Naive thymus-derived CD4-positive, alpha-beta T cell (primary cell): ENCODE data around the gene MFN2. TPM values are rescaled to one million over a fixed set of nuclear protein-coding genes. Genes with fewer than 3 reads are reported as not detected.
"Not testable (repeated sequence)": the region's sequence is repeated elsewhere in the genome, so short reads cannot be mapped to it uniquely, and the experiment has no call there.

Experiments
- ATAC-seq: fragments of 150-1000 bp; cut with Tn5 transposase; 2 replicates; pipeline ENCODE4 v1.10.0; 2021; ENCODE audit warnings: mild to moderate bottlenecking, moderate library complexity
- CTCF ChIA-PET: fragments of 350-600 bp; sonication (Branson Sonifier 250); formaldehyde crosslinking; loops from one replicate; lab custom pipeline; 2021; ENCODE audit warnings: antibody characterized with exemption; lab: Charles Lee
- POLR2A ChIA-PET: fragments of 350-600 bp; sonication (Branson Sonifier 250); formaldehyde crosslinking; loops from one replicate; lab custom pipeline; 2021; ENCODE audit warnings: antibody characterized with exemption, inconsistent platforms; lab: Charles Lee
- DNase-seq, 9 donors: peaks; one replicate each; pipeline versions ENCODE4 v3.0.0 to v3.0.0-alpha.2; 2020 to 2022; ENCODE audit warnings: mixed read lengths in 1 of 9
- H3K27ac ChIP-seq: one replicate; pipeline ENCODE4 v1.7.0; 2013; ENCODE audit warnings: mild to moderate bottlenecking, low read depth, low read length, moderate library complexity
- H3K27me3 ChIP-seq, 2 donors: one replicate each; pipeline ENCODE4 v1.7.0; 2013; ENCODE audit warnings: low read length in 2 of 2, mild to moderate bottlenecking in 2 of 2, moderate library complexity in 2 of 2; ENCODE audit not compliant: control insufficient read depth in 2 of 2, insufficient read depth in 2 of 2
- H3K36me3 ChIP-seq, 3 experiments: 1 replicate in 2 of 3; 2 replicates in 1 of 3; pipeline ENCODE4 v1.7.0; 2013; ENCODE audit warnings: low read length in 3 of 3, mild to moderate bottlenecking in 3 of 3, moderate library complexity in 1 of 3; ENCODE audit not compliant: insufficient read depth in 3 of 3, control insufficient read depth in 2 of 3
- H3K4me1 ChIP-seq, 2 donors: one replicate each; pipeline ENCODE4 v1.7.0; 2013; ENCODE audit warnings: low read length in 2 of 2, mild to moderate bottlenecking in 2 of 2, moderate library complexity in 1 of 2; ENCODE audit not compliant: control insufficient read depth in 2 of 2, insufficient read depth in 2 of 2
- H3K4me3 ChIP-seq: 2 replicates; pipeline ENCODE4 v1.7.0; 2013; ENCODE audit warnings: mild to moderate bottlenecking, low read length
- H3K9me3 ChIP-seq, 3 experiments: 1 replicate in 2 of 3; 2 replicates in 1 of 3; pipeline ENCODE4 v1.7.0; 2013; ENCODE audit warnings: low read length in 3 of 3; ENCODE audit not compliant: control insufficient read depth in 2 of 3
- H3K27ac Mint-ChIP-seq, 9 donors: one replicate each; pipeline ENCODE4 v1.8.0; 2020 to 2022; ENCODE audit warnings: mixed read lengths in 9 of 9, mild to moderate bottlenecking in 8 of 9, moderate library complexity in 5 of 9, inconsistent platforms in 2 of 9
- H3K27me3 Mint-ChIP-seq, 5 donors: one replicate each; pipeline ENCODE4 v1.8.0; 2021 to 2022; ENCODE audit warnings: mixed read lengths in 5 of 5, mild to moderate bottlenecking in 1 of 5
- H3K36me3 Mint-ChIP-seq, 5 donors: one replicate each; pipeline ENCODE4 v1.8.0; 2020 to 2022; ENCODE audit warnings: mixed read lengths in 5 of 5, mild to moderate bottlenecking in 3 of 5, inconsistent platforms in 1 of 5
- H3K4me1 Mint-ChIP-seq, 7 donors: one replicate each; pipeline ENCODE4 v1.8.0; 2020 to 2022; ENCODE audit warnings: mixed read lengths in 7 of 7, mild to moderate bottlenecking in 3 of 7, inconsistent platforms in 1 of 7
- H3K4me3 Mint-ChIP-seq, 10 donors: one replicate each; pipeline ENCODE4 v1.8.0; 2020 to 2022; ENCODE audit warnings: mild to moderate bottlenecking in 10 of 10, mixed read lengths in 10 of 10, moderate library complexity in 6 of 10, inconsistent platforms in 2 of 10
- H3K9me3 Mint-ChIP-seq, 11 donors: one replicate each; pipeline ENCODE4 v1.8.0; 2020 to 2022; ENCODE audit warnings: mixed read lengths in 11 of 11, mild to moderate bottlenecking in 4 of 11, inconsistent platforms in 1 of 11, moderate library complexity in 1 of 11
- intact Hi-C, 2 donors: fragments of 100-400 bp; cut with micrococcal nuclease; formaldehyde crosslinking; loops; one replicate each; pipeline ENCODE4 v1.15.1; 2023
- polyA plus RNA-seq, 2 donors: library from polyadenylated mRNA; unstranded; fragments of 300-500 nt; fragmentation: Illumina TruSeq; gene quantifications; one replicate each; pipeline ENCODE4 v1.2.3, GENCODE V29; 2021
- total RNA-seq, 6 experiments: library from RNA in 5 of 6; stranded (reverse) in 5 of 6; gene quantifications; 1 replicate in 5 of 6; 2 replicates in 1 of 6; pipeline ENCODE4 v1.2.3 and lab custom pipeline; 2021 to 2026

The MFN2 gene
- total and polyA plus RNA-seq, 7 experiments from 2014 or later = 29.5 to 58.6 (median 42.8) TPM

DNA sequence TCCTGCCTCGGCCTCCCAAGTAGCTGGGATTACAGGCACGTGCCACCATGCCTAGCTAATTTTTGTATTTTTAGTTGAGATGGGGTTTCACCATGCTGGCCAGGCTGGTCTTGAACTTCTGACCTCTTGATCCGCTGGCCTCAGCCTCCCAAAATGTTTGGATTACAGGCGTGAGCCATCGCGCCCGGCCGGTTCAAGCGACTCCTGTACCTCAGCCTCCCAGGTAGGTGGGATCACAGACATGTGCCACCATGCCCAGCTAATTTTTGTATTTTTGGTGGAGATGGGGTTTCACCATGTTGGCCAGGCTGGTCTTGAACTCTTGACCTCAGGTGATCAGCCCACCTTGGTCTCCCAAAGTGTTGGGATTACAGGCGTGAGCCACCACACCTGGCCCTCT is 44.5 kb upstream of the MFN2 start:
- H3K9me3 ChIP-seq, CTCF ChIA-PET, H3K4me1 ChIP-seq, H3K36me3 Mint-ChIP-seq, H3K27me3 Mint-ChIP-seq, H3K4me3 ChIP-seq, H3K36me3 ChIP-seq, ATAC-seq, H3K27ac ChIP-seq, DNase-seq, H3K27ac Mint-ChIP-seq, H3K9me3 Mint-ChIP-seq, H3K27me3 ChIP-seq: not testable (repeated sequence)
- Mint-ChIP-seq H3K4me1 (peaks cover 0 to 15% (median 0%) of the 10 kb centered on the region in 7 donors), H3K4me3 (peak overlapping the region in 4 of 10 donors; percentile 21 to 31 (median 26))
- intact Hi-C loops = loop anchor here in 1 of 2 donors (2.0 kb wide), 1 partner anchor 45 kb away; the partner anchor contains the start of gene MFN2
- POLR2A ChIA-PET = interaction anchor here (2.4 kb wide), 1 partner anchor 28 kb away, joined by 17 read pairs; no protein-coding TSS in a partner anchor

DNA sequence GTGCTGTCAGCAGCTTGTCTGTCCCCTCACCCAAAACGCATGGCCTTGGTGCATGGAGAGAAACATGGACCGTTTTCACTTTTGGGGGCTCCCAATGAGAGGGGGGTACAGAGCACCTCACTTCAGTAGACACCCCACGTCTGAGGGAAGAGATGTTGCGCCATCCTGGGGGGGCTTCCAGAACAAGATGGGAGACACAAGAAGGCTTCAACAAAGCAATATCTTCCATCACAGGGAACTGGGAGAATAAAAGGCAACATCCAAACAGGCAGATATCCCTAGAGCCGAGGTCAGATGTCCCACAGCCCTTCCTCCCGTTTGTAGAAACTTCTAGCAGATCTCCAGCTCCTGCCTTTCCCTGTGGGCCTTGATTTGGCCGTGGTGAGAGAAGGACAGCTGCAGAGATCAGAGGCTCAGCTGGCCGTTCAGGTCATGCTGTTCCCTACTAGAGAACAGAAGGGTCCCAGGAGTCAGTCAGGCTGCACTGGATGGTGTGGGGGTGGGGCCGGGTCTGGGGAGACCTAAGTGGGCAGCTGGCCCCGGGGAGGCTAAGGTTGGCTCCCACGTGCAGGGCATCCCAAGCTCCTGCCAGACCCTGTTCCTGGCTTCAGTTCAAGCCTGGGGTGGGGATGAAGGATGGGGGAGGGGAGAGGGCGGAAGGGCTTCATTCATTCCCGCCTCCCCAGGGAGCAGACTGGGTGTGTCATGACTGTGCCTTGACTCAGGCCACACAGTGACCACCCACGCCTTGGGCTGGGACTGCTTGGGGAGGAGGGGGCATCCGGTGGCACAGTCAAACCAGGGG is 41.3 kb upstream of the MFN2 start:
- Mint-ChIP-seq H3K9me3 (no peaks in the 10 kb centered on the region), H3K4me3 (no peak overlapping the region), H3K27me3 (no peaks in the 10 kb centered on the region), H3K4me1 (peaks cover 0 to 7% (median 0%) of the 10 kb centered on the region in 7 donors), H3K27ac (no peak overlapping the region), H3K36me3 (no peaks in the 10 kb centered on the region)
- ChIA-PET POLR2A (interaction anchor here (0.8 to 1.5 kb wide), 2 partner anchors 31 kb away, joined by 4 to 6 read pairs; no protein-coding TSS in a partner anchor), CTCF (no interaction called here)
- no peaks in the 10 kb centered on the region for H3K9me3 ChIP-seq
- H3K27ac ChIP-seq = no peak overlapping the region
- ATAC-seq = no peak
- intact Hi-C loops = no loop called here
- no peaks in the 10 kb centered on the region for H3K36me3 ChIP-seq
- no peaks in the 10 kb centered on the region for H3K27me3 ChIP-seq
- H3K4me1 ChIP-seq = peaks cover 3 to 7% of the 10 kb centered on the region in 2 donors
- H3K4me3 ChIP-seq = no peak overlapping the region
- DNase-seq = no peak

DNA sequence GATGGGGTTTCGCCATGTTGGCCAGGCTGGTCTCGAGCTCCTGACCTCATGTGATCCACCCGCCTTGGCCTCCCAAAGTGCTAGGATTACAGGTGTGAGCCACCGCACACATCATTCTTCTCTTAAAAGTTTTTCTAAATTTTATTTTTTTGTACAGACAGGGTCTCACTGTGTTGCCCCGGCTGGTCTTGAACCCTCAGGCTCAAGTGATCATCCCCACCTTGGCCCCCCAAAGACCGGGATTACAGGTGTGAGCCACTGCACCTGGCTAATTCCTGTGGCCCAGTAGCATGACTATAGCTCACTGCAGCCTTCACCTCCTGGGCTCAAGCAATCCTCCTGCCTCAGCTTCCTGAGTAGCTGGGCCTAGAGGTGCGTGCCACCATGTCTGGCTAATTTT is 40.5 kb upstream of the MFN2 start:
- intact Hi-C loops, DNase-seq, H3K9me3 Mint-ChIP-seq, CTCF ChIA-PET, H3K4me1 Mint-ChIP-seq, H3K9me3 ChIP-seq, H3K27ac ChIP-seq, H3K36me3 Mint-ChIP-seq, H3K27ac Mint-ChIP-seq, H3K27me3 ChIP-seq, H3K4me3 ChIP-seq, H3K27me3 Mint-ChIP-seq, H3K4me1 ChIP-seq, H3K36me3 ChIP-seq, ATAC-seq, H3K4me3 Mint-ChIP-seq: not testable (repeated sequence)
- POLR2A ChIA-PET = interaction anchor here (1.5 kb wide), 1 partner anchor 32 kb away, joined by 6 read pairs; no protein-coding TSS in a partner anchor

DNA sequence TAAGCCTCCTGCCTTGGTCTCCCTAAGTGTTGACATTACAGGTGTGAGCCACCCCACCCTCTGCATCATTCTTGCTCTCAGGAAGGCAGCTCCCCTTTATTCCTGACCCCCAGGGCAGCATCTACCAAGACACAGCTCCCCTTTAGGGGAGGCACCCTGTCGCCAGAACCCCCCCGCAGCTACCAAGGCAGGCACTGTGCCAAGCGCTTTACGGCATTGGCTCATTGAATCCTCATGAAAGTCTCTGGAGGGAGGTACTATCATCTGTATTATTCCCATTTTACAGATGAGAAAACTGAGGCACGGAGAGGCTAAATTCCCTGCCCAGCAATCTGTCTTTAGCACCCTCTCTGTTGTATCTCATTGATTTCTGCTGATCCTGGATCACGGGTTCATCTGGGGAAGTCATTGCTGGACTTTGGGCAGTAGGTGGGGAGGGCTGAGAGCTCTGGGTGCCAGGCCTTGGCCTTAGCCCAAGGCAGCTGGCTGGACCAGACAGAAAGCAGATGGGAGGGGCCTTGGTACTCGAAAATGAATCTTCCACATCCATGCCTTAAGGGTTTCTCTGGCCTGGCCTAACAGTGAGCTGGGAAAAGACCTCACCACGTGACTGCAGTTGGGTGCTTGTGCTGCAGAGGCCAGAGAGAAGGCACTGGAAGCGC is 39.9 kb upstream of the MFN2 start:
- Mint-ChIP-seq H3K27me3 (no peaks in the 10 kb centered on the region), H3K4me1 (peaks cover 0 to 2% (median 0%) of the 10 kb centered on the region in 7 donors), H3K36me3 (peaks cover 0 to 3% (median 0%) of the 10 kb centered on the region in 5 donors), H3K27ac (no peak overlapping the region), H3K4me3 (no peak overlapping the region), H3K9me3 (no peaks in the 10 kb centered on the region)
- ChIA-PET CTCF (interaction anchor here (0.7 kb wide), 1 partner anchor 14 kb away, joined by 3 read pairs; no protein-coding TSS in a partner anchor), POLR2A (interaction anchor here (1.5 kb wide), 1 partner anchor 32 kb away, joined by 6 read pairs; no protein-coding TSS in a partner anchor)
- Histone ChIP-seq H3K27ac (no peak overlapping the region), H3K27me3 (no peaks in the 10 kb centered on the region), H3K4me3 (no peak overlapping the region), H3K9me3 (no peaks in the 10 kb centered on the region), H3K4me1 (no peaks in the 10 kb centered on the region), H3K36me3 (no peaks in the 10 kb centered on the region)
- intact Hi-C loops = no loop called here
- ATAC-seq (no peak), DNase-seq (no peak)

DNA sequence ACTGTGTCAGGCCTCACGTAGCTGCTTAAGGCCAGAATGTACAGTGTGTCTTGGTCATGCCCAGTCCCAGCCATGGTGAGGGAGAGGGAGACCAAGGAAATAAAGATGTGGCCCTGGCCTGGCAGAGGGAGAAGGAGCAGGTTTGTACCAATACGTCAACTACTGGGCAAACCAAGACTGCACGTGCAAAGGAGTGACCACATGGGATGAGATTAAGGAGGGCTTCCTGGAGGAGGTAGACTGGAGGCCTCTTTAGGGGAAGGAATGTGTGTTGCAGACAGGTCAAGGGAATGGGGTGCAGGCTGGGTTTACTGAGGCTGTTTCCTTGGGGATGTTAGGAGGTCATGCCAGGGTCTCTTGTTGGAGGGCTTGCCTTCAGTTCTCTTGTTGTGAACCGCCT is 38.0 kb upstream of the MFN2 start:
- Histone ChIP-seq H3K4me1 (no peaks in the 10 kb centered on the region), H3K9me3 (no peaks in the 10 kb centered on the region), H3K27me3 (no peaks in the 10 kb centered on the region), H3K36me3 (no peaks in the 10 kb centered on the region), H3K4me3 (no peak overlapping the region), H3K27ac (no peak overlapping the region)
- Mint-ChIP-seq H3K36me3 (peaks cover 0 to 9% (median 0%) of the 10 kb centered on the region in 5 donors), H3K4me3 (no peak overlapping the region), H3K4me1 (peaks cover 0 to 2% (median 0%) of the 10 kb centered on the region in 7 donors), H3K9me3 (no peaks in the 10 kb centered on the region), H3K27me3 (no peaks in the 10 kb centered on the region), H3K27ac (no peak overlapping the region)
- intact Hi-C loops = no loop called here
- ATAC-seq (no peak), DNase-seq (no peak)
- ChIA-PET POLR2A (no interaction called here), CTCF (no interaction called here)

DNA sequence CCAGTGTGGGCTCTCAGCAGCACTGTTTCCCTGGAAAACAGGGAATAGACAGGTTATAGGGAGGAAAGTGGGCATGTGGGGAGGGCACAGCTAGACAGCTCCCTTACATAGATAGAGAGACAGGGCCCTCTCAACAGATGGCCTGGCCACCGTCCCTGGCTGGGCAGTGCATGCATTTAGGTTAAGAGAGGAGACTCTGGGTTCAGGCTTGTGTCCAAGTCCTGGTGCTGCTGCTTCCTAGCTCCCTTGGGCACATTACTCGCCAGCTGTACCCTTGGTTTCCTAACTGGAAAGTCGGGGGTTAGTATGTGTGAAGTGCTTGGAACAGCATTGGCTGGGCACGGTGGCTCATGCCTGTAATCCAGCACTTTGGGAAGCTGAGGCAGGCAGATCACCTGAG is 36.6 kb upstream of the MFN2 start:
- CTCF ChIA-PET = no interaction called here
- Mint-ChIP-seq H3K4me3 (no peak overlapping the region), H3K9me3 (no peaks in the 10 kb centered on the region), H3K27me3 (no peaks in the 10 kb centered on the region), H3K27ac (no peak overlapping the region), H3K36me3 (peaks cover 0 to 19% (median 0%) of the 10 kb centered on the region in 5 donors), H3K4me1 (no peaks in the 10 kb centered on the region)
- no peak for DNase-seq
- Histone ChIP-seq H3K27ac (no peak overlapping the region), H3K27me3 (no peaks in the 10 kb centered on the region), H3K4me1 (no peaks in the 10 kb centered on the region), H3K36me3 (no peaks in the 10 kb centered on the region), H3K4me3 (no peak overlapping the region), H3K9me3 (no peaks in the 10 kb centered on the region)
- no peak for ATAC-seq
- intact Hi-C loops = no loop called here
- POLR2A ChIA-PET = no interaction called here
